ENCODE data around the gene KDM4C. TPM values are rescaled to one million over a fixed set of nuclear protein-coding genes. Genes with fewer than 3 reads are reported as not detected.

Gene KDM4C
- polyA plus RNA-seq, 2 of the 4 experiments (the other 2 are of a cell fraction) = 9.6 to 15.6 TPM

DNA sequence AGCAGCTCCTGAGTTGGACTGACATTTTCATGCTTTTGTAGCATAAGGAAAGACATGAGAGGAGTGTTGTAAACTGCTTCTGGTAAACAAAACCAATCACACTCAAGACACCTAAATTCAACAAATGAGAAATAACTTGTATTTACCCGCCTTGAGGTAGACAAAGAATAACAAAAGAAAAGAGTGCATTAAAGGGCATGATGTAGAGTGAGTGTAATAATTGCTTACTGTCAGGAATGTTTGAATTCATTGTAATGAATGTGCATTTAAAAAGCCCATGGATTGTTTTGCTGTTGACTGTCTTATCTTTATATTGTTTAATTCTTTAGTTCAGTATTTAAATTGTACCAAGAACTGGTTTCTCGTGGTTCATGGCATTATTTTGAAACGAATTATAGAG lies 61.8 kb downstream of the KDM4C start:
- ChIA-PET POLR2A (no interaction called here), CTCF (interaction anchor here (2.1 kb wide), 1 partner anchor 8 kb away, joined by 15 read pairs; no protein-coding TSS in a partner anchor)
- Histone ChIP-seq H3K4me3 (no peak overlapping the region), H3K27ac (no peak overlapping the region), H3K4me2 (no peak overlapping the region), H3K9me3 (no peaks in the 10 kb centered on the region), H3K4me1 (no peaks in the 10 kb centered on the region)
- FAIRE-seq = no peak
- ATAC-seq = no peak
- no peak for DNase-seq (ENCODE audit: low read depth in 1 of 2, low spot score in 1 of 2)
- 76% methylated on average over 3 of the region's 3 CpGs for WGBS (ENCODE audit: missing lambda C conversion rate)
- no peak for TF ChIP-seq POLR2AphosphoS2 (conservative IDR thresholded peaks at IDR 0.05; ENCODE audit: low read length)

DNA sequence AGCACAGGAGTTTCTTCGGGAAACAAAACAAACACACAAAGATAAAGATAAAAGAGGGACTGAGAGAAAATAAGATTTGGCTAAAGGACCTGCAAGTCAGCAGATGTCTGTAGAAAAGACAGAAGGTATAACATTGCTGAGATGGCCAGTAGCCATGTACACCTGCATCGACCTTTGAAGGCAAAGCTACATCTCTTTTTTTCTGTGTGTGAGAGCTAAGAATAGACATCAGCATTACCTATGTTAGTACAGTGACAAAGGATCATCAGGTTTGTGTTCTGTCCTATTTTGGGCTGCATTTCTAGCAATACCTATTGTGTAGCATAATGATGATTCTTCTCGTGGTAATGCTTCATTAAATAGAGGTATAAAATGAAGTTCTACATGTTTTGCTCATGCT lies 64.9 kb downstream of the KDM4C start:
- WGBS (ENCODE audit: missing lambda C conversion rate) = 78% methylated on average over 3 of the region's 3 CpGs
- no peak for ATAC-seq
- FAIRE-seq = no peak
- H3K4me3 ChIP-seq = no peak overlapping the region
- no peak overlapping the region for H3K27ac ChIP-seq
- TF ChIP-seq ZSCAN20 (CRISPR knock-in tag; IDR thresholded peaks at IDR 0.05) (no peak), SREBF2 (IDR thresholded peaks at IDR 0.05) (no peak), EP300 (IDR thresholded peaks at IDR 0.05) (no peak), SMC3 (IDR thresholded peaks at IDR 0.05) (no peak), CHD2 (IDR thresholded peaks at IDR 0.05; ENCODE audit: low read length, partially characterized antibody) (no peak), ESRRA (IDR thresholded peaks at IDR 0.05; ENCODE audit: borderline replicate concordance, low read length) (no peak), CEBPB (IDR thresholded peaks at IDR 0.05) (no peak), HOXA7 (CRISPR knock-in tag; IDR thresholded peaks at IDR 0.05) (no peak), FOSB (CRISPR knock-in tag; IDR thresholded peaks at IDR 0.05) (no peak), CBX8 (IDR thresholded peaks at IDR 0.05) (no peak), RARB (CRISPR knock-in tag; IDR thresholded peaks at IDR 0.05) (no peak), HOXB5 (CRISPR knock-in tag; IDR thresholded peaks at IDR 0.05) (no peak)
- TF ChIP-seq, protein P1, sequence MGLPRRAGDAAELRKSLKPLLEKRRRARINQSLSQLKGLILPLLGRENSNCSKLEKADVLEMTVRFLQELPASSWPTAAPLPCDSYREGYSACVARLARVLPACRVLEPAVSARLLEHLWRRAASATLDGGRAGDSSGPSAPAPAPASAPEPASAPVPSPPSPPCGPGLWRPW (IDR thresholded peaks at IDR 0.05) = no peak
- TF ChIP-seq, protein P2, sequence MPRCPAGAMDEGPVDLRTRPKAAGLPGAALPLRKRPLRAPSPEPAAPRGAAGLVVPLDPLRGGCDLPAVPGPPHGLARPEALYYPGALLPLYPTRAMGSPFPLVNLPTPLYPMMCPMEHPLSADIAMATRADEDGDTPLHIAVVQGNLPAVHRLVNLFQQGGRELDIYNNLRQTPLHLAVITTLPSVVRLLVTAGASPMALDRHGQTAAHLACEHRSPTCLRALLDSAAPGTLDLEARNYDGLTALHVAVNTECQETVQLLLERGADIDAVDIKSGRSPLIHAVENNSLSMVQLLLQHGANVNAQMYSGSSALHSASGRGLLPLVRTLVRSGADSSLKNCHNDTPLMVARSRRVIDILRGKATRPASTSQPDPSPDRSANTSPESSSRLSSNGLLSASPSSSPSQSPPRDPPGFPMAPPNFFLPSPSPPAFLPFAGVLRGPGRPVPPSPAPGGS (IDR thresholded peaks at IDR 0.05) = no peak
- TF ChIP-seq, protein P3, sequence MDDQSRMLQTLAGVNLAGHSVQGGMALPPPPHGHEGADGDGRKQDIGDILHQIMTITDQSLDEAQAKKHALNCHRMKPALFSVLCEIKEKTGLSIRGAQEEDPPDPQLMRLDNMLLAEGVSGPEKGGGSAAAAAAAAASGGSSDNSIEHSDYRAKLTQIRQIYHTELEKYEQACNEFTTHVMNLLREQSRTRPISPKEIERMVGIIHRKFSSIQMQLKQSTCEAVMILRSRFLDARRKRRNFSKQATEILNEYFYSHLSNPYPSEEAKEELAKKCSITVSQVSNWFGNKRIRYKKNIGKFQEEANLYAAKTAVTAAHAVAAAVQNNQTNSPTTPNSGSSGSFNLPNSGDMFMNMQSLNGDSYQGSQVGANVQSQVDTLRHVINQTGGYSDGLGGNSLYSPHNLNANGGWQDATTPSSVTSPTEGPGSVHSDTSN (IDR thresholded peaks at IDR 0.05) = no peak
- TF ChIP-seq, protein P4, sequence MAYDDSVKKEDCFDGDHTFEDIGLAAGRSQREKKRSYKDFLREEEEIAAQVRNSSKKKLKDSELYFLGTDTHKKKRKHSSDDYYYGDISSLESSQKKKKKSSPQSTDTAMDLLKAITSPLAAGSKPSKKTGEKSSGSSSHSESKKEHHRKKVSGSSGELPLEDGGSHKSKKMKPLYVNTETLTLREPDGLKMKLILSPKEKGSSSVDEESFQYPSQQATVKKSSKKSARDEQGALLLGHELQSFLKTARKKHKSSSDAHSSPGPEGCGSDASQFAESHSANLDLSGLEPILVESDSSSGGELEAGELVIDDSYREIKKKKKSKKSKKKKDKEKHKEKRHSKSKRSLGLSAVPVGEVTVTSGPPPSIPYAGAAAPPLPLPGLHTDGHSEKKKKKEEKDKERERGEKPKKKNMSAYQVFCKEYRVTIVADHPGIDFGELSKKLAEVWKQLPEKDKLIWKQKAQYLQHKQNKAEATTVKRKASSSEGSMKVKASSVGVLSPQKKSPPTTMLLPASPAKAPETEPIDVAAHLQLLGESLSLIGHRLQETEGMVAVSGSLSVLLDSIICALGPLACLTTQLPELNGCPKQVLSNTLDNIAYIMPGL (CRISPR knock-in tag; IDR thresholded peaks at IDR 0.05; ENCODE audit: borderline replicate concordance) = no peak
- TF ChIP-seq, protein P5, sequence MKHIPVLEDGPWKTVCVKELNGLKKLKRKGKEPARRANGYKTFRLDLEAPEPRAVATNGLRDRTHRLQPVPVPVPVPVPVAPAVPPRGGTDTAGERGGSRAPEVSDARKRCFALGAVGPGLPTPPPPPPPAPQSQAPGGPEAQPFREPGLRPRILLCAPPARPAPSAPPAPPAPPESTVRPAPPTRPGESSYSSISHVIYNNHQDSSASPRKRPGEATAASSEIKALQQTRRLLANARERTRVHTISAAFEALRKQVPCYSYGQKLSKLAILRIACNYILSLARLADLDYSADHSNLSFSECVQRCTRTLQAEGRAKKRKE (CRISPR knock-in tag; IDR thresholded peaks at IDR 0.05; ENCODE audit: low read depth) = no peak
- TF ChIP-seq, protein P6, sequence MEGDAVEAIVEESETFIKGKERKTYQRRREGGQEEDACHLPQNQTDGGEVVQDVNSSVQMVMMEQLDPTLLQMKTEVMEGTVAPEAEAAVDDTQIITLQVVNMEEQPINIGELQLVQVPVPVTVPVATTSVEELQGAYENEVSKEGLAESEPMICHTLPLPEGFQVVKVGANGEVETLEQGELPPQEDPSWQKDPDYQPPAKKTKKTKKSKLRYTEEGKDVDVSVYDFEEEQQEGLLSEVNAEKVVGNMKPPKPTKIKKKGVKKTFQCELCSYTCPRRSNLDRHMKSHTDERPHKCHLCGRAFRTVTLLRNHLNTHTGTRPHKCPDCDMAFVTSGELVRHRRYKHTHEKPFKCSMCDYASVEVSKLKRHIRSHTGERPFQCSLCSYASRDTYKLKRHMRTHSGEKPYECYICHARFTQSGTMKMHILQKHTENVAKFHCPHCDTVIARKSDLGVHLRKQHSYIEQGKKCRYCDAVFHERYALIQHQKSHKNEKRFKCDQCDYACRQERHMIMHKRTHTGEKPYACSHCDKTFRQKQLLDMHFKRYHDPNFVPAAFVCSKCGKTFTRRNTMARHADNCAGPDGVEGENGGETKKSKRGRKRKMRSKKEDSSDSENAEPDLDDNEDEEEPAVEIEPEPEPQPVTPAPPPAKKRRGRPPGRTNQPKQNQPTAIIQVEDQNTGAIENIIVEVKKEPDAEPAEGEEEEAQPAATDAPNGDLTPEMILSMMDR (IDR thresholded peaks at IDR 0.05) = no peak
- H3K9me3 ChIP-seq = no peaks in the 10 kb centered on the region
- ChIA-PET POLR2A (no interaction called here), CTCF (interaction anchor here (0.8 kb wide), 1 partner anchor 324 kb away, joined by 3 read pairs; no protein-coding TSS in a partner anchor)
- no peak for DNase-seq (ENCODE audit: low read depth in 1 of 2, low spot score in 1 of 2)
- H3K4me1 ChIP-seq = no peaks in the 10 kb centered on the region
- no peak overlapping the region for H3K4me2 ChIP-seq

Measured in A549 (cell line).